GM12874 (cell line): ENCODE results near the gene CDH4.

Experiments
- TF ChIP-seq, protein P1 (sequence below): IDR thresholded peaks from 2 replicates; pipeline ENCODE4 v1.5.1; 2011; ENCODE audit warnings: low read depth, mild to moderate bottlenecking, control low read depth, low read length, moderate library complexity; ENCODE audit not compliant: insufficient read depth

CDH4 gene

GRCh38 chr20:61311656-61312387 lies 59.8 kb downstream of the CDH4 start:
- TF ChIP-seq, protein P1, sequence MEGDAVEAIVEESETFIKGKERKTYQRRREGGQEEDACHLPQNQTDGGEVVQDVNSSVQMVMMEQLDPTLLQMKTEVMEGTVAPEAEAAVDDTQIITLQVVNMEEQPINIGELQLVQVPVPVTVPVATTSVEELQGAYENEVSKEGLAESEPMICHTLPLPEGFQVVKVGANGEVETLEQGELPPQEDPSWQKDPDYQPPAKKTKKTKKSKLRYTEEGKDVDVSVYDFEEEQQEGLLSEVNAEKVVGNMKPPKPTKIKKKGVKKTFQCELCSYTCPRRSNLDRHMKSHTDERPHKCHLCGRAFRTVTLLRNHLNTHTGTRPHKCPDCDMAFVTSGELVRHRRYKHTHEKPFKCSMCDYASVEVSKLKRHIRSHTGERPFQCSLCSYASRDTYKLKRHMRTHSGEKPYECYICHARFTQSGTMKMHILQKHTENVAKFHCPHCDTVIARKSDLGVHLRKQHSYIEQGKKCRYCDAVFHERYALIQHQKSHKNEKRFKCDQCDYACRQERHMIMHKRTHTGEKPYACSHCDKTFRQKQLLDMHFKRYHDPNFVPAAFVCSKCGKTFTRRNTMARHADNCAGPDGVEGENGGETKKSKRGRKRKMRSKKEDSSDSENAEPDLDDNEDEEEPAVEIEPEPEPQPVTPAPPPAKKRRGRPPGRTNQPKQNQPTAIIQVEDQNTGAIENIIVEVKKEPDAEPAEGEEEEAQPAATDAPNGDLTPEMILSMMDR: no peak

DNA sequence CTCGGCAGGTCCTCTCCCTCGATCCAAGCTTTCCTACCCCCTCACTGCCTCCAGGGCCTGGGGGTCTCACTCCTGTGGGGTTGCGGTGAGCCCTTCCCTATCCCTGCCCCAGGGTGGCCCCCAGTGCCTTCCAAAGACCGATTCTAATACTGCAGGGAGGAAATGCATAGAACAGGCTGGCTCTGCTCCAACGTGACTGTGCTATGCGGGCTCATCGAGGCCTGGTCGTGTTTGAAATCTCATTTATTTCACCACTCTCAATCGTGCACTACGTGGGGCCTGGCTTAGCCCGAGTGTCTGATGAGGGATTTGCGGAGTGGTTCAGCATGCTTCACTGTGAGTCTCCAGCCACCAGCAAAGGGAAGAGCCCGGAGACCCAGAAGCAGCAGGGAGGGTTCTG lies 60.9 kb downstream of the CDH4 start:
- TF ChIP-seq, protein P1: no peak

- TF ChIP-seq, protein P1: no peak
These were observed 61.3 kb downstream of the CDH4 start for GRCh38 chr20:61313396-61313795.

- TF ChIP-seq, protein P1: no peak
These were observed 62.4 kb downstream of the CDH4 start for GRCh38 chr20:61314326-61315010.

DNA sequence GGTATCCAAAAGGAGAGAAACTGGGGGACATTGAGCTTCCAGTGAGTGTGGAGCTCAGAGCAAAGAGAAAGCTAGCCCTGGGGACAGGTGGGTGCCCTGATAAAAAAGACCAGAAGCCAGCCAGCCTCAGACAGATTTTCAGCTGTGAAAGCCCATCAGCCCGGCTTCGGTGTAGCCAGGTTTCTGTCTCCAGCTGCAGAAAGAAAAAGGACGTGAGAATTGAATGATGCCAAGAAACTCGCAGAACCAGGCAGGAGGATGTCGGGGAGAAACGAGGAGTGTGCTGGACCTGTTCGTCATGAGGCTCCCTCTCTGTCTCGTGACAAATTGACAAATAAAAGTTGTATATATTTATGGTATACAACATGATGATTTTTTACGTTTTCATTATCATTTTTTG lies 63.3 kb downstream of the CDH4 start:
- TF ChIP-seq, protein P1: no peak

DNA sequence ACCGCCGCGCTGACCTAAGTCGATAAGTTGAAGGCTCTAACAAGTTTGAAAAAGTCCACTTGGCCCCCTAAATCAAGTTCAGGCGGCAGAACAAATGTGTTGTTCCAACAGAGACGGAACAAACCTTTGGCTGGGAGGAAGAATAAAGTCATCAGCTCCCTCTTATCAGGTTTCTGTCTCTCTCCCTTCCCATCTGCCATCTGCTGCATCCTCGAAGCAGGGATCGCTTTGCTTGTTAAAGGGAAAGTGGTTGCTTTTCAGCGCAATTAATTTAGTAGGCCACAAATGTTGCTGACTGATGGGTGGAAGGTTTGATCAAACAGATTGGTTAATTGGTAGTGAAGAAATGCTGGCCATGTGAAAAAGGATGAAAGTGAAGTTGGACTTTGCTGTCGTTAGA lies 64.3 kb downstream of the CDH4 start:
- TF ChIP-seq, protein P1: no peak

- TF ChIP-seq, protein P1: no peak
These were observed 66.0 kb downstream of the CDH4 start for GRCh38 chr20:61317966-61318530.
